GM23248 (cell line): ENCODE data around the gene KCNK1. TPM values are rescaled to one million over a fixed set of nuclear protein-coding genes. Genes with fewer than 3 reads are reported as not detected.

Experiments
- DNase-seq: peaks from one replicate; pipeline ENCODE4 v3.0.0-alpha.2; 2015
- H2AFZ ChIP-seq: fragments of 200-600 bp; sonication (generic); 2 replicates; pipeline ENCODE4 v1.6.1; 2016; ENCODE audit warnings: antibody characterized with exemption
- H3F3A ChIP-seq: fragments of 200-600 bp; sonication (generic); 2 replicates; pipeline ENCODE4 v1.6.1; 2016; ENCODE audit warnings: mild to moderate bottlenecking, antibody characterized with exemption, mixed run types; ENCODE audit not compliant: insufficient read depth
- H3K27ac ChIP-seq: fragments of 200-600 bp; sonication (generic); 2 replicates; pipeline ENCODE4 v1.5.1; 2016; ENCODE audit warnings: mild to moderate bottlenecking
- H3K27me3 ChIP-seq: fragments of 200-600 bp; sonication (generic); replicated peaks from 2 replicates; pipeline ENCODE4 v1.6.1; 2016; ENCODE audit warnings: mild to moderate bottlenecking; ENCODE audit not compliant: insufficient read depth
- H3K36me3 ChIP-seq: fragments of 200-600 bp; sonication (generic); 2 replicates; pipeline ENCODE4 v1.6.1; 2016; ENCODE audit warnings: low read depth, mild to moderate bottlenecking
- H3K4me1 ChIP-seq: fragments of 200-600 bp; sonication (generic); 2 replicates; pipeline ENCODE4 v1.6.1; 2016; ENCODE audit warnings: mild to moderate bottlenecking; ENCODE audit not compliant: insufficient read depth
- H3K4me2 ChIP-seq: fragments of 200-600 bp; sonication (generic); one replicate; pipeline ENCODE4 v1.6.1; 2016; ENCODE audit warnings: mild to moderate bottlenecking; ENCODE audit not compliant: unreplicated experiment
- H3K4me3 ChIP-seq: fragments of 200-600 bp; sonication (generic); 2 replicates; pipeline ENCODE4 v1.5.1; 2016; ENCODE audit warnings: mild to moderate bottlenecking
- H3K79me2 ChIP-seq: fragments of 200-600 bp; sonication (generic); 2 replicates; pipeline ENCODE4 v1.6.1; 2016; ENCODE audit warnings: mild to moderate bottlenecking; ENCODE audit not compliant: insufficient read depth
- H3K9ac ChIP-seq: fragments of 200-600 bp; sonication (generic); 2 replicates; pipeline ENCODE4 v1.6.1; 2016; ENCODE audit warnings: mild to moderate bottlenecking
- H3K9me2 ChIP-seq: fragments of 200-600 bp; sonication (generic); 2 replicates; pipeline ENCODE4 v1.6.1; 2016; ENCODE audit warnings: mixed run types, mild to moderate bottlenecking, moderate library complexity; ENCODE audit not compliant: insufficient read depth
- H3K9me3 ChIP-seq: fragments of 200-600 bp; sonication (generic); one replicate; pipeline ENCODE4 v1.6.1; 2017; ENCODE audit warnings: low read depth
- H4K20me1 ChIP-seq: fragments of 200-600 bp; sonication (generic); 2 replicates; pipeline ENCODE4 v1.6.0; 2016; ENCODE audit not compliant: insufficient read depth
- EZH2 ChIP-seq: fragments of 200-600 bp; sonication (generic); IDR thresholded peaks from 2 replicates; pipeline ENCODE4 v1.6.1; 2018; ENCODE audit warnings: antibody characterized with exemption, mild to moderate bottlenecking; ENCODE audit not compliant: insufficient read depth, poor library complexity, severe bottlenecking
- EZH2phosphoT487 ChIP-seq: fragments of 200-600 bp; sonication (generic); IDR thresholded peaks from 2 replicates; pipeline ENCODE4 v1.6.1; 2018; ENCODE audit warnings: antibody characterized with exemption, moderate library complexity, mild to moderate bottlenecking, low read depth; ENCODE audit not compliant: insufficient read depth
- WGBS, 2 experiments: methylation state at CpG; one replicate each; pipeline ENCODE4 v1.1.6; 2015 to 2017; ENCODE audit warnings: low lambda C conversion rate in 2 of 2, low coverage in 1 of 2; ENCODE audit errors: missing lambda C conversion rate in 2 of 2; 5-methylcytosine and 5-hydroxymethylcytosine counted together
- in situ Hi-C: fragments of 300-500 bp; cut with MboI; formaldehyde crosslinking; loops from 2 replicates; pipeline ENCODE4 v1.15.0; 2020
- polyA plus RNA-seq: library from polyadenylated mRNA; unstranded; fragments of >200 nt; fragmentation: Nextera tagmentation; extraction: Ambion mirVana; gene quantifications from 2 replicates; pipeline ENCODE4 v1.2.1, GENCODE V29; 2016
- total RNA-seq: library from RNA; depleted of rRNA; stranded (reverse); fragments of >200 nt; shearing (Covaris generic); gene quantifications from 2 replicates; pipeline ENCODE4 v1.2.3, GENCODE V29; 2014

KCNK1 gene
- total and polyA plus RNA-seq, 2 experiments from 2014 or later, result 4.0 to 4.2 TPM

DNA sequence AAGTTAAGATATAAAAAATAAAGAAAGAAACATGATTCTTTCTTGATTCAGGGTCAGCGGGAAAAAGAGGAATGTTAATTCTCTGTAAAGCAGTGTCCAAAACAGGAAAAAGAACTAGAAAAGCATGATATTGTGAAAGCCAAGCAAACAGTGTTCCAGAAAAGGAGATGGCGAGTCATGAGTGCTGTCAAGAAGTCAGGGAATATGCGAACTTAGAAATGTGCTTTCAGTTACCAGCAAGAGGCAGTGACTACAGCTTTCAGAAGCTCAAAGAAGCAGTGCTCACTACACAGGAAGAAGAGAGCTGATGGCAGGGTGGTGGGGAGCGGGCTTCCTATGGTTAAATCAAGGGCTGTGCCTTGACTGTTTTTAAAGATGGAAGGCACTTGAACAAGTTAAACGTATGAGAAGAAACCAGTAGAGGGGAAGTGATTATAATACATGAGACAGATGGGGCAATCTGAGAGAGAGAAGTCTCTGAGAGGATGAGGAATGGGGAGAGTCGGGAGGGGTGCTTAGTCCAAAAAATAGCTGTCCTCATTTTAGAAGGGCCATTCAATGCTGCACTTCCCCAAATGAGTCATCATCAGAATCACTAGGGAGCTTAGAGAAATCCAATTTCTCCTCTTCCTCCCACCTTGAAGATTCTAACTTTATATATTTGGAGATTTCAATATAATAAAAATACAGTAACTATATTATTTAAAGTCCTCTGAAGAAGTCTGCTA lies 90.4 kb downstream of the KCNK1 start:
- H3F3A ChIP-seq, result no peaks in the 10 kb centered on the region
- 0 out of 2 replicates have a peak, but pooled peaks cover 5% of the 10 kb centered on the region for H3K4me1 ChIP-seq
- no peak overlapping the region for H3K4me3 ChIP-seq
- H3K27me3 ChIP-seq, result no peaks in the 10 kb centered on the region; the same call in 1 of the 2 replicates
- H3K79me2 ChIP-seq, result no peaks in the 10 kb centered on the region
- WGBS, 2 experiments, result 2% methylated on average over 6 of the region's 6 CpGs
- in situ Hi-C loops, result no loop called here
- no peak overlapping the region for H2AFZ ChIP-seq
- H3K9me2 ChIP-seq, result no peaks in the 10 kb centered on the region
- no peak overlapping the region for H3K4me2 ChIP-seq
- no peaks in the 10 kb centered on the region for H4K20me1 ChIP-seq
- peak; percentile 4 for DNase-seq
- no peaks in the 10 kb centered on the region for H3K36me3 ChIP-seq
- H3K9ac ChIP-seq, result no peak overlapping the region
- no peaks in the 10 kb centered on the region for H3K9me3 ChIP-seq
- H3K27ac ChIP-seq, result no peak overlapping the region
- TF ChIP-seq EZH2phosphoT487 (no peak), EZH2 (no peak)

GRCh38 chr1:233704898-233705723 lies 91.2 kb downstream of the KCNK1 start:
- TF ChIP-seq EZH2 (no peak), EZH2phosphoT487 (no peak)
- in situ Hi-C loops, result no loop called here
- Histone ChIP-seq H3K4me3 (no peak overlapping the region), H3K4me2 (no peak overlapping the region), H3K79me2 (no peaks in the 10 kb centered on the region), H4K20me1 (no peaks in the 10 kb centered on the region), H3K9ac (no peak overlapping the region), H3F3A (no peaks in the 10 kb centered on the region), H3K36me3 (no peaks in the 10 kb centered on the region), H3K27ac (no peak overlapping the region), H3K4me1 (0 out of 2 replicates have a peak, but pooled peaks cover 5% of the 10 kb centered on the region), H3K9me3 (no peaks in the 10 kb centered on the region), H2AFZ (no peak overlapping the region), H3K9me2 (no peaks in the 10 kb centered on the region), H3K27me3 (no peaks in the 10 kb centered on the region; the same call in 1 of the 2 replicates)
- WGBS, 2 experiments, result 30 to 33% methylated on average over 3 of the region's 3 CpGs
- no peak for DNase-seq

DNA sequence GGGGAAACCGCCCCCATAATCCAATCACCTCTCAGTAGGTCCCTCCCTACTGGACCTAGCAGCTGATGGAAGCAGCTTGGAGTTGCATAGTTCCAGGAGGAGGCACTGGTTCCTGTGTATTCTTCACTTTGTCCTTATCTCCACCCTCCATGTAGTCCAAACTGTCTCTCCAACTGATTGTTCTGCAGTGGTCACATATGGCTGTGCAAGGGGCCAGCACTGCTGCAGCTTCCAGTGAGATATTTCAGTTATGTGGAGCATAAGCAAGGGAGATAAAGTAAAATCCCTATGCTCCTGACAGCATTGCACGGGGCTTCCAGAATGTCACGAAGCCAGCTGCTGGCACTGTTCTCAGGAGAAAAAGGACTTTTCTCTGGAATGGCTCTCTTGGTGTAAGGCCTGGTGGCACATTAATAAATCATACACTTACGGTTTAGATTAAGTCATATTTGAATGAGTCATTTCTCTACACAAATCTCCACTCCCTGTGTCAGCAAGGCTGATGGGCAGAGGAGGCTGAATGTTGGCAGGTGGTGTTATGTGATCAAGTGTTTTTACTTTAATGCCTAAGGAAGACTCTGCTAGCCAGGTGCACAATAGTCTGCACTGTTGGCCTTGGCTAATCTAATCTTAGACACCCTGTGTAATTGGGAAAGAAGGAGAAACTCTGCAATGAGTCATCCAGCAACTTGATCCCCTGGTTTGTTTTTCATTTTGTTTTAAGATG lies 93.4 kb downstream of the KCNK1 start:
- no peaks in the 10 kb centered on the region for H3F3A ChIP-seq
- H3K9me3 ChIP-seq, result no peaks in the 10 kb centered on the region
- TF ChIP-seq EZH2phosphoT487 (no peak), EZH2 (no peak)
- no peak overlapping the region for H3K9ac ChIP-seq
- H3K27me3 ChIP-seq, result no peaks in the 10 kb centered on the region; the same call in 1 of the 2 replicates
- H3K4me3 ChIP-seq, result no peak overlapping the region
- H3K4me1 ChIP-seq, result 0 out of 2 replicates have a peak, but pooled peaks cover 5% of the 10 kb centered on the region
- no peaks in the 10 kb centered on the region for H3K9me2 ChIP-seq
- no peaks in the 10 kb centered on the region for H3K36me3 ChIP-seq
- H3K79me2 ChIP-seq, result no peaks in the 10 kb centered on the region
- no peak overlapping the region for H3K4me2 ChIP-seq
- no peaks in the 10 kb centered on the region for H4K20me1 ChIP-seq
- no peak overlapping the region for H3K27ac ChIP-seq
- peak; percentile 18 for DNase-seq
- H2AFZ ChIP-seq, result no peak overlapping the region
- in situ Hi-C loops, result no loop called here
- 19 to 24% methylated on average over 4 of the region's 4 CpGs for WGBS, 2 experiments
